ENCODE data around the gene DCAF11. TPM values are rescaled to one million over a fixed set of nuclear protein-coding genes. Genes with fewer than 3 reads are reported as not detected.

Gene DCAF11
- total and polyA plus RNA-seq, 2 of the 13 experiments (the other 11 are each of a cell fraction or from before 2014, with no cell fraction given), result 150 to 257 TPM

DNA sequence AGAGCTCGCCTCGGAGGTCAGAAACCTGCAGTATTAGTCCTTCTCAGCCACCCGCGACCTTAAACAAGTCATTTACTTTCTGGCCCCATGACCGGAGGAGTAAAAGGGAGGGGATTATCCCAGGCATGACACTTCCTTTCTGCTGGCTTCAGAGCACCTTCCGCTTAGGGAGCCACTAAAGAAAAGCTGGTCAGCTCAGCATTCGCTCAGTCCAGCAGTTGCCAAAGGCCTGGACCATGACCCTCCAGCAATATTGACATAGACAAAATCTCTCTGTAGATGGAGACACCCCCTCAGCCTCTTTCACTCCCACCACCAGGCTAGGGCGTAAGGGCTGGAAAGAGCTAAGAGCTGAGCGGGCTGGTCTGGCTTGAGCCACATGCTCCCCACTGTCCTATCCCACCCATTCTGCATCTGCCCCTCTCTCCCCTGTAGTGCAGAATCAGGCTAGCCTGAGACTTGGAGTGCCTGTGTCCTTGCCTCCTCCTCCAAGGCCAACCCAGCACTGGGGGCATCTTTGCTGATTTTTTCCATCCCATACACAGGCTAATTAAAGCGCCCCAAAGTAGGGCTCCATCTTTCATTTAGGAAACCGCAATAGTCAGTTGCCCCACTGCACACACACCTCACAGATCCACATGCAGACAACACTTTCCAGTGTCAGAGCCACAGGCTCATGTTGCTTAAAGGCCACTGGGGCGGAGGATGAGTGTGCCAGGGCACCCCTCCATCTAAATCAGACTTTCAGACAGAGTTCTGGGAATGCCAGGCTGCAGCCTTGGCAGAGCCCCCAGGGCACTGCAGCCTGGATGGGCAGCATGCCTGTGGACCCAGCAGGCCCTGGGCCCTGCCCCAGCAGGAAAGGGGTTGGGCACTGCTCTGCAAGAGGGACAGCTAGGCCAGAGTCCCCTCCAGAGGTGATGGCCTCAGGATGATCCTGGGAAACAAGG is 47.2 kb upstream of the DCAF11 start (continued):
- TF ChIP-seq, protein P1, sequence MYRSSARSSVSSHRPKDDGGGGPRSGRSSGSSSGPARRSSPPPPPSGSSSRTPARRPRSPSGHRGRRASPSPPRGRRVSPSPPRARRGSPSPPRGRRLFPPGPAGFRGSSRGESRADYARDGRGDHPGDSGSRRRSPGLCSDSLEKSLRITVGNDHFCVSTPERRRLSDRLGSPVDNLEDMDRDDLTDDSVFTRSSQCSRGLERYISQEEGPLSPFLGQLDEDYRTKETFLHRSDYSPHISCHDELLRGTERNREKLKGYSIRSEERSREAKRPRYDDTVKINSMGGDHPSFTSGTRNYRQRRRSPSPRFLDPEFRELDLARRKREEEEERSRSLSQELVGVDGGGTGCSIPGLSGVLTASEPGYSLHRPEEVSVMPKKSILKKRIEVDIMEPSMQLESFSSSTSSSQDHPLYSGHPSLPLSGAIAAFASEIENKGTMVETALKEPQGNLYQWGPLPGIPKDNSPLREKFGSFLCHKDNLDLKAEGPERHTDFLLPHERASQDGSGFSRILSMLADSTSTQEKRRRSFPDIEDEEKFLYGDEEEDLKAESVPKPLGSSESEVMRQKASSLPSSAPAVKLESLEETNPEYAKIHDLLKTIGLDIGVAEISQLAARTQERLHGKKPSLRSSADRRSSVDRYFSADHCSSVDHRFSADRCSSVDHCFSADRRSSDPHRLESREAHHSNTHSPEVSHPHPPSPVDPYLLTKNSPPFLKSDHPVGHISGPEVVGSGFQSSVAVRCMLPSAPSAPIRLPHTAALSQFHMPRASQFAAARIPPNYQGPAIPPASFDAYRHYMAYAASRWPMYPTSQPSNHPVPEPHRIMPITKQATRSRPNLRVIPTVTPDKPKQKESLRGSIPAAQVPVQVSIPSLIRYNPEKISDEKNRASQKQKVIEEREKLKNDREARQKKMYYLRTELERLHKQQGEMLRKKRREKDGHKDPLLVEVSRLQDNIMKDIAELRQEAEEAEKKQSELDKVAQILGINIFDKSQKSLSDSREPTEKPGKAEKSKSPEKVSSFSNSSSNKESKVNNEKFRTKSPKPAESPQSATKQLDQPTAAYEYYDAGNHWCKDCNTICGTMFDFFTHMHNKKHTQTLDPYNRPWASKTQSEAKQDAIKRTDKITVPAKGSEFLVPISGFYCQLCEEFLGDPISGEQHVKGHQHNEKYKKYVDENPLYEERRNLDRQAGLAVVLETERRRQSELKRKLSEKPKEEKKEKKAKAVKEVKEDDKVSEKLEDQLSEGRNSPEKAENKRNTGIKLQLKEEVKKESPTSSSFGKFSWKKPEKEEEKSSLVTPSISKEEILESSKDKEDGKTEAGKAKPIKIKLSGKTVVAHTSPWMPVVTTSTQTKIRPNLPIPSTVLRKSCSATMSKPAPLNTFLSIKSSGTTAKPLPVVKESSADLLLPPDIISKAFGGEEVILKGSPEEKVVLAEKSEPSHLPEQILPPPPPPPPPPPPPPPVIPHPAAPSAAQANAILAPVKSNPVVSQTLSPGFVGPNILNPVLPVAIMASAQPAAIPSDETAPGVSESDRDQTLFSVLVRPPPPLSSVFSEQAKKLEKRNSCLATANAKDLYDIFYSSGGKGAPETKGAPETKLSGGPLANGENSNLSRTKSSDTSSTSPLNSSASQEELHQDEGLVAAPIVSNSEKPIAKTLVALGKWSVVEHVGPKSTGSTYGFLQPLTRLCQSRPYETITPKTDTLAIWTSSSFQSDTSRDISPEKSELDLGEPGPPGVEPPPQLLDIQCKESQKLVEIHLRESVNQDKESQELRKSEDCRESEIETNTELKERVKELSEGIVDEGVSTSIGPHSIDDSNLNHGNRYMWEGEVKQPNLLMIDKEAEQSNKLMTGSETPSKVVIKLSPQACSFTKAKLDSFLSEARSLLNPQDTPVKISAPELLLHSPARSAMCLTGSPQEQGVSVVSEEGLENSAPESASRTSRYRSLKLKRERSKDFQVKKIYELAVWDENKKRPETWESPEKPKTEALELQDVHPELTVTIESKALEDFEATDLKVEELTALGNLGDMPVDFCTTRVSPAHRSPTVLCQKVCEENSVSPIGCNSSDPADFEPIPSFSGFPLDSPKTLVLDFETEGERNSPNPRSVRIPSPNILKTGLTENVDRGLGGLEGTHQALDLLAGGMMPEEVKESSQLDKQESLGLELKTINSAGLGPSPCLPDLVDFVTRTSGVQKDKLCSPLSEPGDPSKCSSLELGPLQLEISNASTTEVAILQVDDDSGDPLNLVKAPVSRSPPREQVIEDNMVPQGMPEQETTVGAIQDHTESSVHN (CRISPR knock-in tag; IDR thresholded peaks at IDR 0.05), result no peak
- TF ChIP-seq ZBTB8A (CRISPR knock-in tag; IDR thresholded peaks at IDR 0.05; ENCODE audit: borderline replicate concordance, low read depth) (no peak), ZNF34 (CRISPR knock-in tag; IDR thresholded peaks at IDR 0.05; ENCODE audit: borderline replicate concordance) (no peak), ZNF224 (CRISPR knock-in tag; IDR thresholded peaks at IDR 0.05) (peak; percentile 83), ZMYM4 (CRISPR knock-in tag; IDR thresholded peaks at IDR 0.05) (peak; percentile 55; the same call in 1 of the 2 replicates), SAP130 (CRISPR knock-in tag; IDR thresholded peaks at IDR 0.05; ENCODE audit: low read depth) (peak; percentile 67), AHR (CRISPR knock-in tag; IDR thresholded peaks at IDR 0.05) (no peak), BRD4 (CRISPR knock-in tag; IDR thresholded peaks at IDR 0.05) (no peak), ZNF678 (CRISPR knock-in tag; IDR thresholded peaks at IDR 0.05) (no peak), ZNF572 (CRISPR knock-in tag; IDR thresholded peaks at IDR 0.05) (peak; percentile 83; the same call in 1 of the 2 replicates), ZNF891 (CRISPR knock-in tag; IDR thresholded peaks at IDR 0.05) (0 out of 2 replicates have a peak, but pooled peaks have one; percentile 53), ZNF337 (CRISPR knock-in tag; IDR thresholded peaks at IDR 0.05; ENCODE audit: borderline replicate concordance, low read depth) (no peak), MTF1 (CRISPR knock-in tag; IDR thresholded peaks at IDR 0.05) (no peak), SRSF1 (optimal IDR thresholded peaks at IDR 0.05; ENCODE audit: low read depth, low read length) (no peak), ZNF670 (CRISPR knock-in tag; IDR thresholded peaks at IDR 0.05; ENCODE audit: borderline replicate concordance) (no peak), ZSCAN9 (CRISPR knock-in tag; IDR thresholded peaks at IDR 0.05; ENCODE audit: borderline replicate concordance) (no peak)
- TF ChIP-seq, protein P2, sequence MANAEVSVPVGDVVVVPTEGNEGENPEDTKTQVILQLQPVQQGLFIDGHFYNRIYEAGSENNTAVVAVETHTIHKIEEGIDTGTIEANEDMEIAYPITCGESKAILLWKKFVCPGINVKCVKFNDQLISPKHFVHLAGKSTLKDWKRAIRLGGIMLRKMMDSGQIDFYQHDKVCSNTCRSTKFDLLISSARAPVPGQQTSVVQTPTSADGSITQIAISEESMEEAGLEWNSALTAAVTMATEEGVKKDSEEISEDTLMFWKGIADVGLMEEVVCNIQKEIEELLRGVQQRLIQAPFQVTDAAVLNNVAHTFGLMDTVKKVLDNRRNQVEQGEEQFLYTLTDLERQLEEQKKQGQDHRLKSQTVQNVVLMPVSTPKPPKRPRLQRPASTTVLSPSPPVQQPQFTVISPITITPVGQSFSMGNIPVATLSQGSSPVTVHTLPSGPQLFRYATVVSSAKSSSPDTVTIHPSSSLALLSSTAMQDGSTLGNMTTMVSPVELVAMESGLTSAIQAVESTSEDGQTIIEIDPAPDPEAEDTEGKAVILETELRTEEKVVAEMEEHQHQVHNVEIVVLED (CRISPR knock-in tag; IDR thresholded peaks at IDR 0.05; ENCODE audit: borderline replicate concordance), result no peak
- TF ChIP-seq, protein P3, sequence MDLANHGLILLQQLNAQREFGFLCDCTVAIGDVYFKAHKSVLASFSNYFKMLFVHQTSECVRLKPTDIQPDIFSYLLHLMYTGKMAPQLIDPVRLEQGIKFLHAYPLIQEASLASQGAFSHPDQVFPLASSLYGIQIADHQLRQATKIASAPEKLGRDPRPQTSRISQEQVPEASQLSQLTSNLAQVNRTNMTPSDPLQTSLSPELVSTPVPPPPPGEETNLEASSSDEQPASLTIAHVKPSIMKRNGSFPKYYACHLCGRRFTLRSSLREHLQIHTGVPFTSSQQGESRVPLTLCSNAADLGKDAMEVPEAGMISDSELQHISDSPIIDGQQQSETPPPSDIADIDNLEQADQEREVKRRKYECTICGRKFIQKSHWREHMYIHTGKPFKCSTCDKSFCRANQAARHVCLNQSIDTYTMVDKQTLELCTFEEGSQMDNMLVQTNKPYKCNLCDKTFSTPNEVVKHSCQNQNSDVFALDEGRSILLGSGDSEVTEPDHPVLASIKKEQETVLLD (CRISPR knock-in tag; IDR thresholded peaks at IDR 0.05; ENCODE audit: low read depth), result no peak
